HFFc6 (cell line): ENCODE results near the gene PTPN21. TPM values are rescaled to one million over a fixed set of nuclear protein-coding genes. Genes with fewer than 3 reads are reported as not detected.
"Not testable (repeated sequence)": the region's sequence is repeated elsewhere in the genome, so short reads cannot be mapped to it uniquely, and the experiment has no call there.

Experiments used
- DNase-seq: peaks from one replicate; pipeline ENCODE4 v3.0.0-alpha.2; 2018
- H3K27ac Mint-ChIP-seq: 2 replicates; pipeline ENCODE4 v1.8.0; 2020; ENCODE audit warnings: mild to moderate bottlenecking, mixed read lengths
- H3K27me3 Mint-ChIP-seq: 2 replicates; pipeline ENCODE4 v1.8.0; 2021; ENCODE audit warnings: mild to moderate bottlenecking, moderate library complexity, mixed read lengths; ENCODE audit not compliant: insufficient read depth
- H3K36me3 Mint-ChIP-seq: 2 replicates; pipeline ENCODE4 v1.8.0; 2021; ENCODE audit warnings: low read depth, mixed read lengths
- H3K4me1 Mint-ChIP-seq: 2 replicates; pipeline ENCODE4 v1.8.0; 2020; ENCODE audit warnings: low read depth, mixed read lengths
- H3K4me3 Mint-ChIP-seq: 2 replicates; pipeline ENCODE4 v1.8.0; 2020; ENCODE audit warnings: mild to moderate bottlenecking, moderate library complexity, mixed read lengths
- H3K9me3 Mint-ChIP-seq: 2 replicates; pipeline ENCODE4 v1.8.0; 2020; ENCODE audit warnings: mild to moderate bottlenecking, mixed read lengths
- total RNA-seq, 6 experiments: library from RNA; stranded (reverse); fragmentation: NEBNext Ultra II Directional; extraction: Animal tissue kit (Norgen Biotek cat#: 25700); gene quantifications; 2 replicates in 1 of 6; 3 replicates in 5 of 6; pipeline ENCODE4 v1.2.3, GENCODE V29; 2021
- TF ChIP-seq, protein P1 (sequence below): fragments of 200-600 bp; sonication (generic); IDR thresholded peaks from 2 replicates; pipeline ENCODE4 v1.5.0; 2021; ENCODE audit warnings: antibody characterized with exemption, mild to moderate bottlenecking

PTPN21 gene
- total RNA-seq, 6 experiments from 2014 or later = 22.0 to 25.9 (median 24.9) TPM

- Mint-ChIP-seq H3K27me3 (no peaks in the 10 kb centered on the region), H3K4me3 (no peak overlapping the region), H3K36me3 (peaks cover 18% of the 10 kb centered on the region), H3K9me3 (no peaks in the 10 kb centered on the region), H3K27ac (peak overlapping the region; percentile 8; the same call in 1 of the 2 replicates), H3K4me1 (peaks cover 11% of the 10 kb centered on the region)
- TF ChIP-seq, protein P1, sequence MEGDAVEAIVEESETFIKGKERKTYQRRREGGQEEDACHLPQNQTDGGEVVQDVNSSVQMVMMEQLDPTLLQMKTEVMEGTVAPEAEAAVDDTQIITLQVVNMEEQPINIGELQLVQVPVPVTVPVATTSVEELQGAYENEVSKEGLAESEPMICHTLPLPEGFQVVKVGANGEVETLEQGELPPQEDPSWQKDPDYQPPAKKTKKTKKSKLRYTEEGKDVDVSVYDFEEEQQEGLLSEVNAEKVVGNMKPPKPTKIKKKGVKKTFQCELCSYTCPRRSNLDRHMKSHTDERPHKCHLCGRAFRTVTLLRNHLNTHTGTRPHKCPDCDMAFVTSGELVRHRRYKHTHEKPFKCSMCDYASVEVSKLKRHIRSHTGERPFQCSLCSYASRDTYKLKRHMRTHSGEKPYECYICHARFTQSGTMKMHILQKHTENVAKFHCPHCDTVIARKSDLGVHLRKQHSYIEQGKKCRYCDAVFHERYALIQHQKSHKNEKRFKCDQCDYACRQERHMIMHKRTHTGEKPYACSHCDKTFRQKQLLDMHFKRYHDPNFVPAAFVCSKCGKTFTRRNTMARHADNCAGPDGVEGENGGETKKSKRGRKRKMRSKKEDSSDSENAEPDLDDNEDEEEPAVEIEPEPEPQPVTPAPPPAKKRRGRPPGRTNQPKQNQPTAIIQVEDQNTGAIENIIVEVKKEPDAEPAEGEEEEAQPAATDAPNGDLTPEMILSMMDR = peak; percentile 39
- no peak for DNase-seq
Observed at GRCh38 chr14:88535149-88535548, 19.7 kb downstream of the PTPN21 start.

DNA sequence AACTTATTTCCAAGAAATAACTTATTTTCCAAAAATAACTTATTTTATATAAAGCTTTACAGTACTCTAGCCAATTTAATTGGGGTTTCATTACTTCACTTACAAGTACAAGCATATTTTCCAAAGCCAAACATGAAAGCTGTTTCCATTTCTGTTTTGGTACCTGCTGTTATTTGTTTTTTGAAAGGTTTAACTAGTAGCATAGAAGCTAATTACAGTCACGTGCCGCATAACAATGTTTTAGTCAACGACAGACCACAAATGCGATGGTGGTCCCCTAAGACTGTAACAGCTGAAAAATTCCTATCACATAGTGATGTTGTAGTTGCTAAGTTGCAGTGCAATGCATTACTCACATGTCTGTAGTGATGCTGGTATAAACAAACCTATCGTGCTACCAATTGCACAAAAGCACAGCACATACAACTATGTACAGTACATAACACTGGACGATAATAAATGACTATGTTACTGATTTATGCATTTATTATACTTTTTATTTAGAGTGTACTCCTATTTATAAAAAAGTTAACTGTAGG, 21.7 kb downstream of the PTPN21 start:
- DNase-seq = no peak
- TF ChIP-seq, protein P1 = no peak
- Mint-ChIP-seq H3K9me3 (no peaks in the 10 kb centered on the region; the same call in 1 of the 2 replicates), H3K27me3 (no peaks in the 10 kb centered on the region), H3K4me3 (no peak overlapping the region), H3K4me1 (peaks cover 11% of the 10 kb centered on the region), H3K36me3 (peaks cover 30% of the 10 kb centered on the region), H3K27ac (no peak overlapping the region)

- not testable (repeated sequence) for H3K4me3 Mint-ChIP-seq, H3K4me1 Mint-ChIP-seq, H3K9me3 Mint-ChIP-seq, H3K27ac Mint-ChIP-seq, DNase-seq, H3K27me3 Mint-ChIP-seq
- peaks cover 29% of the 10 kb centered on the region for H3K36me3 Mint-ChIP-seq
Observed at GRCh38 chr14:88529889-88530288, 24.9 kb downstream of the PTPN21 start.

GRCh38 chr14:88522393-88522792, 32.4 kb downstream of the PTPN21 start:
- DNase-seq = no peak
- no peaks in the 10 kb centered on the region for H3K9me3 Mint-ChIP-seq
- no peaks in the 10 kb centered on the region for H3K27me3 Mint-ChIP-seq
- peak overlapping the region; percentile 80 for H3K27ac Mint-ChIP-seq
- H3K4me3 Mint-ChIP-seq = no peak overlapping the region
- H3K36me3 Mint-ChIP-seq = peaks cover 20% of the 10 kb centered on the region
- TF ChIP-seq, protein P1 = no peak
- peaks cover 45% of the 10 kb centered on the region for H3K4me1 Mint-ChIP-seq

GRCh38 chr14:88521818-88522217, 33.0 kb downstream of the PTPN21 start:
- Mint-ChIP-seq H3K4me3 (no peak overlapping the region), H3K9me3 (no peaks in the 10 kb centered on the region), H3K4me1 (peaks cover 45% of the 10 kb centered on the region), H3K36me3 (peaks cover 20% of the 10 kb centered on the region), H3K27ac (peak overlapping the region; percentile 80), H3K27me3 (no peaks in the 10 kb centered on the region)
- peak; percentile 20 for DNase-seq
- TF ChIP-seq, protein P1 = no peak

DNA sequence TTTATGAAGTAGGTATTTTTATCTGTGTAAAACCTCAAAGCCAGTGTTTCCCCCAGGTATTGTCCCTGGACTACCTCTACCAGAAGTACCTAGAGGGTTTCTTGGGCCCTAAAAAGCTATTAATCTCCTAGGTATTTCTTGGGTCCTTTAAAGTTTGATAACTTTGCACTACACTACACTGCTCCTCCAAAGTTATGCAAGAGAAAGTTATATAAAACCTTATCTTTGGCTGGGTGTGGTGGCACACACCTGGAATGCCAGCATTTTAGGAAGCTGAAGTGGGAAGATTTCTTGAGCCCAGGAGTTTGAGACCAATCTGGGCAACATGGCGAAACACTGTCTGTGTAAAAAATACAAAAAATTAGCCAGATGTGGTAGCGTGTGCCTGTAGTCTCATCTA, 34.9 kb downstream of the PTPN21 start:
- no peak for DNase-seq
- Mint-ChIP-seq H3K4me1 (peaks cover 45% of the 10 kb centered on the region), H3K27ac (no peak overlapping the region), H3K4me3 (no peak overlapping the region), H3K27me3 (no peaks in the 10 kb centered on the region), H3K9me3 (no peaks in the 10 kb centered on the region), H3K36me3 (peaks cover 17% of the 10 kb centered on the region)
- TF ChIP-seq, protein P1 = no peak
